H1 (cell line): ENCODE measurements around the gene PIGM. TPM values are rescaled to one million over a fixed set of nuclear protein-coding genes. Genes with fewer than 3 reads are reported as not detected.

Experiments
- CHD7 ChIP-seq: fragments of 300-600 bp; sonication (generic); IDR thresholded peaks from 2 replicates; pipeline ENCODE4 v1.7.1; 2012; ENCODE audit warnings: low read length, moderate library complexity, mild to moderate bottlenecking, inconsistent platforms; ENCODE audit not compliant: insufficient replicate concordance
- USF2 ChIP-seq: IDR thresholded peaks from 2 replicates; pipeline ENCODE4 v1.6.1; 2011; ENCODE audit warnings: low read length, improper control_type of control experiment
- polyA plus RNA-seq, 7 experiments: library from polyadenylated mRNA; depleted of rRNA in 3 of 7; stranded (reverse) in 5 of 7; unstranded in 2 of 7; fragments of >200 nt in 5 of 7; fragments of 200-250 nt in 2 of 7; gene quantifications; 1 replicate in 5 of 7; 2 replicates in 1 of 7; 4 replicates in 1 of 7; pipeline versions ENCODE4 v1.2.1 to v1.2.3, GENCODE V29; 2011 to 2013; ENCODE audit warnings: missing spikeins in 2 of 7, mixed read lengths in 2 of 7
- total RNA-seq: library from RNA; stranded (reverse); fragmentation: NEBNext Ultra II Directional; extraction: Animal tissue kit (Norgen Biotek cat#: 25700); gene quantifications from 2 replicates; pipeline ENCODE4 v1.2.1, GENCODE V29; 2021

The PIGM gene
- total and polyA plus RNA-seq, 2 of the 8 experiments (the other 6 are each of a cell fraction or from before 2014, with no cell fraction given), result 5.4 to 6.0 TPM

DNA sequence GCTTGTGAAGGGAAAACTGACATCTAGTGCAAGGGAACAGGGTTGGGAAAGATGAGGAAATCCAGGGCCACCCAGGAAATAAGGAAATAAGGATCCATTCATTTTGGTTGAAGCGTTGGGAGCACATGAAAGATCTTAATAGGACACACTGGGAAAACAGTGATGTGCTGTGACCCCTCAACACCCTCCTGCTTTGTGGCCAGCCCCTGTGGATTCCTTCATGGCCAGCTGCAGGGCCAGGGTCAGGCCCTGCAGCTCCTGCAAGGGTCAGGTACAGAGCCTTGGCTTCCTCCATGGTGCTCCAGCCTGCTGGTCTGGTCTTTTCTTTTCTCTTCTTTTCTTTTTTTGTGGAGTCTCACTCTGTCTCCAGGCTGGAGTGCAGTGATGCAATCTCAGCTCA, 18.8 kb upstream of the PIGM start (continued):
- TF ChIP-seq CHD7 (no peak), USF2 (no peak)
